Right atrium auricular region (tissue), 2 donors: Measurements from ENCODE around the gene SPATA31D1. TPM values are rescaled to one million over a fixed set of nuclear protein-coding genes. Genes with fewer than 3 reads are reported as not detected.
"Not testable (repeated sequence)": the region's sequence is repeated elsewhere in the genome, so short reads cannot be mapped to it uniquely, and the experiment has no call there.

Experiments used
- DNase-seq: peaks from one replicate; pipeline ENCODE4 v3.0.0-alpha.2; 2019; ENCODE audit warnings: low spot score
- H3K27ac ChIP-seq, 2 donors: fragments of 200-600 bp; sonication (generic); 1 replicate in 1 of 2; 2 replicates in 1 of 2; pipeline ENCODE4 v1.5.1; 2016 to 2019
- H3K27me3 ChIP-seq, 2 donors: fragments of 200-600 bp; sonication (generic); one replicate each; pipeline versions ENCODE4 v1.5.1 to v1.6.0; 2017 to 2019
- H3K36me3 ChIP-seq: fragments of 200-600 bp; sonication (generic); one replicate; pipeline ENCODE4 v1.5.1; 2016
- H3K4me1 ChIP-seq, 2 donors: fragments of 200-600 bp; sonication (generic); one replicate each; pipeline versions ENCODE4 v1.5.1 to v1.6.0; 2017 to 2019
- H3K4me3 ChIP-seq, 2 donors: fragments of 200-600 bp; sonication (generic); 1 replicate in 1 of 2; 2 replicates in 1 of 2; pipeline ENCODE4 v1.5.1; 2017 to 2019; ENCODE audit warnings: mild to moderate bottlenecking in 1 of 2, moderate library complexity in 1 of 2
- H3K9me3 ChIP-seq, 2 donors: fragments of 200-600 bp; sonication (generic); one replicate each; pipeline ENCODE4 v1.5.1; 2019
- total RNA-seq, 2 donors: library from RNA; depleted of rRNA; stranded (reverse); fragments of >200 nt; gene quantifications; one replicate each; pipeline ENCODE4 v1.1.0, GENCODE V29; 2016
- TF ChIP-seq, protein P1 (sequence below), 2 donors: fragments of 200-600 bp; sonication (generic); IDR thresholded peaks; one replicate each; pipeline ENCODE4 v1.5.1; 2019; ENCODE audit warnings: antibody characterized with exemption in 2 of 2

The SPATA31D1 gene
- total RNA-seq, result not detected

- H3K9me3 ChIP-seq, H3K4me1 ChIP-seq, H3K27me3 ChIP-seq, H3K27ac ChIP-seq, H3K36me3 ChIP-seq, DNase-seq, H3K4me3 ChIP-seq: not testable (repeated sequence)
These were observed at the start of gene SPATA31D1 for GRCh38 chr9:81988472-81988871. Gene SPATA31D1 (plus strand): TSS chr9:81988772. CDS start chr9:81988819, 47 bp downstream.

GRCh38 chr9:81943393-81943792 lies 45.2 kb upstream of the SPATA31D1 start, which contains the start of gene SPATA31D3:
Gene SPATA31D3 (plus strand): TSS chr9:81943500. CDS start chr9:81943586, 86 bp downstream.
- H3K36me3 ChIP-seq, DNase-seq, H3K4me3 ChIP-seq, H3K9me3 ChIP-seq, H3K4me1 ChIP-seq, H3K27ac ChIP-seq, H3K27me3 ChIP-seq: not testable (repeated sequence)

- DNase-seq, H3K36me3 ChIP-seq, H3K27me3 ChIP-seq, H3K27ac ChIP-seq, H3K9me3 ChIP-seq, H3K4me3 ChIP-seq, H3K4me1 ChIP-seq: not testable (repeated sequence)
These were observed 39.9 kb upstream of the SPATA31D1 start for GRCh38 chr9:81948650-81949049.

- Histone ChIP-seq H3K9me3 (peaks cover 0 to 15% of the 10 kb centered on the region in 2 donors), H3K27me3 (no peaks in the 10 kb centered on the region)
These were observed 35.5 kb upstream of the SPATA31D1 start for GRCh38 chr9:81953096-81953495.

GRCh38 chr9:81955625-81956024 lies 32.9 kb upstream of the SPATA31D1 start:
- DNase-seq, result no peak
- no peak overlapping the region for H3K27ac ChIP-seq
- TF ChIP-seq, protein P1, sequence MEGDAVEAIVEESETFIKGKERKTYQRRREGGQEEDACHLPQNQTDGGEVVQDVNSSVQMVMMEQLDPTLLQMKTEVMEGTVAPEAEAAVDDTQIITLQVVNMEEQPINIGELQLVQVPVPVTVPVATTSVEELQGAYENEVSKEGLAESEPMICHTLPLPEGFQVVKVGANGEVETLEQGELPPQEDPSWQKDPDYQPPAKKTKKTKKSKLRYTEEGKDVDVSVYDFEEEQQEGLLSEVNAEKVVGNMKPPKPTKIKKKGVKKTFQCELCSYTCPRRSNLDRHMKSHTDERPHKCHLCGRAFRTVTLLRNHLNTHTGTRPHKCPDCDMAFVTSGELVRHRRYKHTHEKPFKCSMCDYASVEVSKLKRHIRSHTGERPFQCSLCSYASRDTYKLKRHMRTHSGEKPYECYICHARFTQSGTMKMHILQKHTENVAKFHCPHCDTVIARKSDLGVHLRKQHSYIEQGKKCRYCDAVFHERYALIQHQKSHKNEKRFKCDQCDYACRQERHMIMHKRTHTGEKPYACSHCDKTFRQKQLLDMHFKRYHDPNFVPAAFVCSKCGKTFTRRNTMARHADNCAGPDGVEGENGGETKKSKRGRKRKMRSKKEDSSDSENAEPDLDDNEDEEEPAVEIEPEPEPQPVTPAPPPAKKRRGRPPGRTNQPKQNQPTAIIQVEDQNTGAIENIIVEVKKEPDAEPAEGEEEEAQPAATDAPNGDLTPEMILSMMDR (IDR thresholded peaks at IDR 0.05), result no peak
- H3K9me3 ChIP-seq, result peaks cover 0 to 15% of the 10 kb centered on the region in 2 donors
- no peak overlapping the region for H3K4me3 ChIP-seq
- H3K4me1 ChIP-seq, result no peaks in the 10 kb centered on the region
- no peaks in the 10 kb centered on the region for H3K27me3 ChIP-seq
- no peaks in the 10 kb centered on the region for H3K36me3 ChIP-seq

More at GRCh38 chr9:81953096-81953495, 35.5 kb upstream of the SPATA31D1 start:
- TF ChIP-seq, protein P1 (IDR thresholded peaks at IDR 0.05), result no peak
- Histone ChIP-seq H3K4me1 (no peaks in the 10 kb centered on the region), H3K27ac (no peak overlapping the region), H3K4me3 (no peak overlapping the region), H3K36me3 (no peaks in the 10 kb centered on the region)
- DNase-seq, result no peak

GRCh38 chr9:81964218-81965171 lies 24.1 kb upstream of the SPATA31D1 start:
- no peaks in the 10 kb centered on the region for H3K36me3 ChIP-seq
- H3K9me3 ChIP-seq, result no peaks in the 10 kb centered on the region
- DNase-seq, result no peak
- H3K4me3 ChIP-seq, result no peak overlapping the region
- no peaks in the 10 kb centered on the region for H3K27me3 ChIP-seq
- TF ChIP-seq, protein P1 (IDR thresholded peaks at IDR 0.05), result no peak
- H3K4me1 ChIP-seq, result no peaks in the 10 kb centered on the region
- no peak overlapping the region for H3K27ac ChIP-seq

- TF ChIP-seq, protein P1 (IDR thresholded peaks at IDR 0.05), result no peak
- no peak overlapping the region for H3K4me3 ChIP-seq
- no peak for DNase-seq
- H3K9me3 ChIP-seq, result no peaks in the 10 kb centered on the region
- H3K27ac ChIP-seq, result no peak overlapping the region
- H3K4me1 ChIP-seq, result no peaks in the 10 kb centered on the region
- H3K27me3 ChIP-seq, result no peaks in the 10 kb centered on the region
- H3K36me3 ChIP-seq, result no peaks in the 10 kb centered on the region
These were observed 20.5 kb upstream of the SPATA31D1 start for GRCh38 chr9:81968026-81968425.
